ENCODE results near the gene MORC2.

DNA sequence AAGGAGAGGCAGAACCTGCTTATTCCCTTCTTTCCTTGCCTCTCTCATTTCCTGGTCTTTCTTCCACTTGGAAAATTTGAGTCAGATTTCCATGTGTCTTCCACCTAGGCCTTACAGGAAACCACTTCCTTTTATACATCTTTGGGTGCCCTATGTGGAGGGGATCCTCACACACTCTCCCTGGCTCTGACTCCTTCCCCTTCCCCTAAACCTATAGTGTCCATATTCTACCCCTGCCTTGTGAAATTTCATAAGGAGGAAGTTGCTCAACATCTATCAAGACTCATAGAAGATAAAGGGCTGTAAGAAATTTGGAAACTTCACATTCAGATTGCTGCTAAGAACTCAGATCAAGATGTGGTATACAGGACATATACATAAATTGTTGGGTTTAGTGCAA, 20.9 kb upstream of the MORC2 start:
- TF ChIP-seq, protein P1, sequence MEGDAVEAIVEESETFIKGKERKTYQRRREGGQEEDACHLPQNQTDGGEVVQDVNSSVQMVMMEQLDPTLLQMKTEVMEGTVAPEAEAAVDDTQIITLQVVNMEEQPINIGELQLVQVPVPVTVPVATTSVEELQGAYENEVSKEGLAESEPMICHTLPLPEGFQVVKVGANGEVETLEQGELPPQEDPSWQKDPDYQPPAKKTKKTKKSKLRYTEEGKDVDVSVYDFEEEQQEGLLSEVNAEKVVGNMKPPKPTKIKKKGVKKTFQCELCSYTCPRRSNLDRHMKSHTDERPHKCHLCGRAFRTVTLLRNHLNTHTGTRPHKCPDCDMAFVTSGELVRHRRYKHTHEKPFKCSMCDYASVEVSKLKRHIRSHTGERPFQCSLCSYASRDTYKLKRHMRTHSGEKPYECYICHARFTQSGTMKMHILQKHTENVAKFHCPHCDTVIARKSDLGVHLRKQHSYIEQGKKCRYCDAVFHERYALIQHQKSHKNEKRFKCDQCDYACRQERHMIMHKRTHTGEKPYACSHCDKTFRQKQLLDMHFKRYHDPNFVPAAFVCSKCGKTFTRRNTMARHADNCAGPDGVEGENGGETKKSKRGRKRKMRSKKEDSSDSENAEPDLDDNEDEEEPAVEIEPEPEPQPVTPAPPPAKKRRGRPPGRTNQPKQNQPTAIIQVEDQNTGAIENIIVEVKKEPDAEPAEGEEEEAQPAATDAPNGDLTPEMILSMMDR (IDR thresholded peaks at IDR 0.05), result no peak
- TF ChIP-seq POLR2A (IDR thresholded peaks at IDR 0.05), result no peak

Data from adrenal gland (tissue), 5 donors.